HG02588 (cell line): Measurements from ENCODE around the gene TRA2B.

Source experiments
- ATAC-seq: cut with Tn5 transposase; IDR thresholded peaks from one replicate; pipeline ENCODE4 v1.9.1; 2021; ENCODE audit warnings: mild to moderate bottlenecking, moderate library complexity; ENCODE audit not compliant: unreplicated experiment

TRA2B gene

DNA sequence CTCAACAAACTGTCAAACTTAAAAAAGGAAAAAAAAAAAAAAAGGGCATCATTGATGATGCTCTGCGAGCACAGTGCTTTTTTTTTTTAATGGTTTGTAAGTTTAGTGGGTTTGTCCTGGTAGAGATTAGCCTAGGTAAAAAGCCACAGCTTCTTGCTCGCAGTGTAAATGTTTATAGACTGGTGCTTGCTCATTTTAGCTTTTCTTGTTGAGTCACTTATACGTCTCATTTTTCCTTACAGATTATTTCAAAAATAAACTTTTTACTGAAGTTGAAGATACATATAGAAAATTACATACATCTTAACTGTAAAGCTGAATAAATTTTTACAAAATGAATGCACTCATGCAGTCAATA, 16.5 kb upstream of the TRA2B start:
- no peak for ATAC-seq

DNA sequence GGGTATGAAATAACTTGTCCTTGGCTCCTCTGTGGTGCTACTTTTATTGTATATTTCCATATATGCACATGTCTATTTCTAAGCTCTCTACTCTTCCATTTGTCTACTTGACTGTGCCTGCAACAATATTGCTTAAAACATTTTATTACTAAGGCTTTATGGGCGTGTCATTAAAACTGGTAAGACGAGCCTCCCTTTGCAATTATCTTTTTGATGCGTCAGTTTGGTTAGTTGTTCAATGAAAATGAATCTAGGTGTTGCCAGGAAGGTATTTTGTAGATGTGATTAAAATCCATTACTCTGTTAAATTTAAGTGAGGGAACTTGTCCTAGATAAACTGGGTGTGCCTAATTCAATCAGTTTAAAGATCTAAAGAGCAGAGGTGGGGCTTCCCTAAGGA, 12.9 kb upstream of the TRA2B start:
- no peak for ATAC-seq

DNA sequence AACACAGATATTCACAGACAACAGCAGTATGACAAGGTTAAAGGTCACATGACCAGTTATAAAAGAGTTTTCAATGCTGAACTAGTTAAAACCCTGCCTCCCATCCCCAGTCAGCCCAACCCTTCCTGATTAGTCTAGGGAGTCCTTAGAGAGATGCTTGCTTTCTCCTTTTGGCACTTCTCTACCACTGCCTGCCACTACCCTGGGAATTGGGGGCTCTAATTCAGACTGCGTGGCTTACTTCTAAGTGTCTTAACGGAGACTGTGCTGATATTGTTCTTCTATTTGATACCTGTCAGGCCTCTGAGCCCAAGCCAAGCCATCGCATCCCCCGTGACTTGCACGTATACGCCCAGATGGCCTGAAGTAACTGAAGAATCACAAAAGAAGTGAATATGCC, 11.7 kb upstream of the TRA2B start:
- no peak for ATAC-seq

DNA sequence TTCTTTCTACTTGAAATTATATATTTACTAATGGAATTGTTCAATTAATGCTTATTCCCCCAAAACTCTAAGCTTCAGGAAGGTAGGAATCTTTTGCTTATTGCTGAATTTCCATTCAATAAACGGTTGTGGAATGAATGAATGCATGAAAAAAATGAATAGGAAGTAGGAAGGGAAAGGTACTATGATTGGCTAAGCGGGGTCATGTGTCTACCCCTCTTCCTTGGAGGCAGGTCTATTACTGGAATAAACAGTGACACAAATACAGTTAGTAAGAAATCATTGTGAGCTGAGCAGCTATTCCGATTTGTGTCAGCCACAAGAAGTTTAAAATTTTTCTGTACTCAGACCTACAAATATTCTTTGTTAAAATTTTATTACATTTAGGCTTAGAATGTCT, 10.5 kb upstream of the TRA2B start:
- ATAC-seq = no peak

DNA sequence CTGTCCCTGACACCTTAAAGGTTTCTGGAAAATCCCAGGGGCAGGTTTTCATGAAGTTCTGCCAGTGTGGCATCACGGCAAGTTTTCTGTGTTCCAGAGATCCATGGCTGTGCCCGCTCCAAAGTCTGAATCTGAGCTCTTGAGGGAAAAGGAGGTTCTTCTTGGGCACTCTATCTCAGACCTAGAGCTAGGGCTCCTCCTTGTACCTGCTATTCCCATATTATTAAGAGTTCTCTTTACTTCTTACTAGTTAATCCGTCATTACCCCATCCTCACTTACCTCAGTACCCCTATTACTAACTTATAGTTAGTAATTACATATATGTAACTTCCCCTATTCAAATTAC, 5.9 kb upstream of the TRA2B start:
- ATAC-seq = no peak

DNA sequence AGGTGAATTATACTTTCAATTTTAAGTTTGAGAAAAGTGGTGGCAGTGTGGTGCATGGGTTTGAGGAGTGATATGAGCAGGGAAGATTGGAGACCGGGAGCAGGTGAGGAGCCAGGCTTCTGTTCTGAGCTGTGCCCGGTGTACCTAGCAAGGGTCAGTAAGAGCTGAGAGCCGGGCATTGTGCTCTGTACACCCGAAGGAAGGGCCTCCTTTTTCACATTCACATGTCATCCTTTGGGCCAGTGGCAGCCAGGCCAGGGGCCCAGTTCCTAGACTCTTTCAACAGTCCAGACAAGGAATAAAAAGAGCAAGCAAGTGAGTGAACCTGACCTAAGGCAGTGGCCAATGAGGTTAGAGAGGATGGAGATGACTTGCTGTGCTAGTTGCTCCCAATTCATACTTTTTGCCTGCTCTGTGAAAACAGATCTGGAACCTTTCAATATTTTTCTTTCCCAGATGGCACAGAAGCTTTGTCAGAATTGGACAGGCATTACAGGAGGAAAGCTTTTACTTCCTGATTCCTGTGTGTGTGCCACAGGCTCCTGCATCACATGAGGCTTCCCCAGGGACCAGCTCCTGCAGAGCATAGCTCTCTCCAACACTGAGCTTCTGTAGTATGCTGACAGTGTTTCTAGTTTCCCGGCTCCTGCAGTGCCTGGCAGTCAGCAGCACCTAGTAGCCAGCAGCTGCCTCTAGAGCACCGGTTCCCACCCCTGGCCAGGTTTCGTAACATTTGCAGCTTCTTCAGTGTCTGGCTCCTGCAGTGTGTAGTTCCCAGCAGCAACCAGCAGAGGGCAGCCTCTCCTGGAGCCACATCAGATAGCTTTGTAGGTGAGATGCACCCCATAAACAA, 5.3 kb upstream of the TRA2B start:
- peak; percentile 92 for ATAC-seq

DNA sequence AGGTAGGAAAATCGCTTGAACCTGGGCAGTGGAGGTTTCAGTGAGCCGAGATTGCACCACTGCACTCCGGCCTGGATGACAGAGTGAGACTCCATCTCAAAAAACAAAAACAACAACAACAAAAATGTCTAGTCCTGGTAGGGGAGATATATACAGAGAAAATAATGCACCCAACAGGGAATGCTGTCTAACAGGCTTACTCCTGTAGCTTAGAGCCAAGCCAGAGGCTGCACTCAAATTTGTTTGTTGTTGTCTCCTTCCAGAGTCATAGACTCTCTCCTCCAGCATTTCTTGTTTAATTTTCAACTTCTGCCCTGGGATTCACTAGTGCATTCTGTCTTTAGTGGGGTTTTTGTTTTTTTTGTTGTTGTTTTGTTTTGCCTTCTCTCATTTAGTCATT, 4.6 kb upstream of the TRA2B start:
- ATAC-seq = no peak

DNA sequence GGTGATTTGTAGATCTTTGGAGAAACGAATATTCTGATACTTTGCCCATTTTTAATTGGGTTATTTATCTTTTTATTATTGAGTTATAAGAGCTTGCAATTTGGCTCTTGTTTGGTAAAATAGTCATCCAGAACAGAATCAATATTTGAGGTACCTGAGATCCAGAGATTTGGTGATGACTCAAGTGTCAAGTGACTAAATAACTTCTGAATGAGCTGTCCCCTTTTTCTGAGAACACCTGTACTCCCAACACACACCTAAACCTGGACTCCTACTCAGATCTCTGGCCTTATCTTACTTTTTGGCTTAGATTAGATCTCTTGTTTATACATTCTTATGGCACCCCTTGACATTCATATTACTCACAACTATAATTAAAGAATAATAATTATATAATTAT, 3.1 kb upstream of the TRA2B start:
- no peak for ATAC-seq

DNA sequence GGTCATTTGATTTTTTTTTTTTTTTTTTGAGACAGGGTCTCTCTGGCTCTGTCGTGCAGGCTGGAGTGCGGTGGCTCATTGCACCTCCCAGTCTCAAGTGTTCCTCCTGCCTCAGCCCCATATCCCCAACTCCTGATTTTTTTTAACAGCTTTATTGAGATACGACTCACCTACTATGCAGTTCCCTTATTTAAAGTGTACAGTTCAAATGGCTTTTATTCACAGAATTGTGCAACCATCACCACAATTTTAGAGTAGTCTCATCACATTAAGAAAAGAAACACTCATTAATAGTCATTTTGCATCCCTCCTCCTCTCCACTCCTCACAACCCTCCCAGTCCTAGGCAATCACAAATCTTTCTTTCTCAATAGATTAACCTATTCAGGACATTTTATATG, 1.9 kb upstream of the TRA2B start:
- ATAC-seq = no peak

DNA sequence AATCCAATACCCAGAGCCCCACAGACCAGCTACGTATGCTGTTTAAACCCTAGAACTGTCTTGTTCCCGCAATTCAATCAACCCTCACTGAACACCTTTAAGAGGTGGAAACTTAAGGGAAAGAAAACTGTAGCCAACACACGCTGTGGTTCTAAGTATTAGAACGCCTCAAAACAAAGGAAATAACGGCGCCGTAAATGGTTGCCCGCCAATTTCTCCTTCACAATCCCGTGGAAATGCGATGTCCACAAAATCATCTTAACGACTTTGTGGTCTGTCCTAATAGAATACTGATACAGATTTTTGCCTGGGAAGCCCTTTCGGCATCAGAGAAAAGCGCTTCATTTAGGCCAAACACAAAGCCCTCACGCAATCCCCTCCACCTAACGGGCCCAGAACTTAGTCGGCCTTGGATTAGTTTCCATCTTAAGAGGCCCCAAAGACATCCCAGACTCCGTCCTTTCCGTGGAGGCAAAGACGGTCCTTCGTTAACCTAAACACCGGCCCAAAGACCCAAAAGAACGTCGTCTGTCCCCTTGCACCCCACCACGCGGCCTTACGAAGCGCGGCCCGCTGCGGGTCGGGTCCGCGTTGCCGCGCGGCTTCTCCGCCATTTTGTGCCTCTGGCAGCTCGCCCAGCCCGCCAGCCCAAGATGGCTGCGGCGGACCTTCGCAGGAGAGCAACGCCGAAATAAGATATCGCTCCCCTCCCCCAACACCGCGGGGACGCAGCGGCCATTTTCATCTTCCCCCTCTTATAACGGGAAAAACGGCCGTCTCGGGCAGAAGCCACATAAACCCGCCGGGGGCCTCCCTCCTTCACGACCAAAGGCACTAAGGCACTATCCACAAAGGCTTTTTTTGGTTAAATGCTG, 763 bp downstream of the TRA2B start:
- ATAC-seq = peak; percentile 43

DNA sequence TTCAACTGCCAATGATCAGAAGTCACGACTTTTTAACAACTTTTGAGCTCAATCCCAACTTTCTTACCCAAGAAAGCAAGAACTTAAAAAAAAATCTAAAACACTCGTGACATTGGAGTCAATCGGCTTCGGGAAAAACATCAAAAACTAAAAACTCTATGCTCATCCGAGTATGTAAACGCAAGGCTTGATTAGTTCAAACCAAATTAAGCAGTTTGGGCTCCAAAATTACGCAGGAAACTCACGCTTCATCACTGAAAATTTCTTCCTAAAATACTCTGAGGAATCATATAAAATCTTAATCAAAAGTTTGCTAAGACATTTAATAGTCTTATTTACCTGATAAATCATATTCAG, 1.6 kb downstream of the TRA2B start:
- ATAC-seq = no peak

DNA sequence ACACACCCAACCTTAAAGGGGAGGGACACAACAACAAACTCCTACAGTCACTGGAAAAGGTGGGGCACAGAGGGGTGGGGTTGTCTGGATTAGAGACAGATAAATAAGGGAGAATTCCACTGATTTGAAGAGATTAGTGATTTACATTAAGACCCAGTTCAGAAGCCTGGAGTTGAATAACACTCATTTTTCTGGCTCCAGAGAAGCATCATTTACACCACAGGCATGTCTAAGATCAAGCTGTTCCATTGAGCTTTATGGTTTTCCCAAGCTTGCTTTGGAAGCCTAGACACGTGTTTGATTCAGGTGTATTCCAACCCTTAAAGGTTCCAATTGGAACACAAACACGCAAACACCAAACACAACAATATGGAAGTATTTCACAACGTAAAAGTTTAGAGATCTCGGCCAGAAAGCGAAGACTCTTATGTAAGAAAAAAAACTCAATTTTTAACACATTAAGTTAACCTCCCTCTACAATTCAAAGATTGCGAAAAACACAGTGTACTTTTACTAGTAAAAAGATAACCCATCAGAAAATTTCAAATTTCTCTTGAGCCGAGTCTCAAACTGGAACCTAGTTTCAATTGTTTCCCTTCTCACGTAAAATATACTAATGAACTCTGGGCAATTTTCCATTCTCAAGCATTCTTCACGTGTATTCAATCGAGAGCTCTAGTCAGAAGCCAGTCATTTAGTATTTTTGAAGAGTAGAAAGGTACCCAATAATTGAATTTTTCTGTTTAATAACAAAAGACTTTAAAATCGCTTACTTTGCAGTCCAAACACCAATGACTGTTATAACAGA, 2.1 kb downstream of the TRA2B start:
- ATAC-seq = no peak

DNA sequence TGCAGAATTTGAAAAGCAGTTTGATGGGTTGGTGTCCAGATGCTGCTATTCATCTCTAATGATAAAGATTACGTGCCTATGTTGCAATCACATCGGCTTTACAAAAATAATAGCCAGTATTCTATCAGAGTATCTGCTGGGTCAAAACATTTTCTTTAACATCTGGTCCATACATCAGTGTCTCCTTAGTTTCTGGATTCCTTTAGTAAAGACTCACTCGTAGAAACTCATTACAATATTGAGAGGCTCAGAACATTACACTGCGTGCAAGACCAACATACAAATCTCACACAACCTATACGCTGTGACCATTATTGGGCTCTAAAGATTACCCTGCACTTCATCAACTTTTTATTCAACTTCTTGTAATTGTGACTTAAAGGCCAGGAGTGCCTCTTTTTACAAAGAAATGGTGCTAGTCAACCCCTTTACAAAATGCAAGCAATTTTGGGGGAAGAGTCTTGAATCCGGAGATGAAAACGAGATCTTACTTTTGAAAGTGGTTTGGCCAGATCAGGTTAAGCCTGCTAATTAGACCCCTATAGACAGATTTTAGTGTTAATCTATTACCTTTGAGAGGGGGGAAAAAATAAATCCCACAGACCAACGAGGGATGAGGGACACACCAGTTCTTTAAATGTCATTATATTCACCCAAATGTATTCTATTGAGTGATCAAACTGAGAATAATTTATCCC, 2.9 kb downstream of the TRA2B start:
- no peak for ATAC-seq

DNA sequence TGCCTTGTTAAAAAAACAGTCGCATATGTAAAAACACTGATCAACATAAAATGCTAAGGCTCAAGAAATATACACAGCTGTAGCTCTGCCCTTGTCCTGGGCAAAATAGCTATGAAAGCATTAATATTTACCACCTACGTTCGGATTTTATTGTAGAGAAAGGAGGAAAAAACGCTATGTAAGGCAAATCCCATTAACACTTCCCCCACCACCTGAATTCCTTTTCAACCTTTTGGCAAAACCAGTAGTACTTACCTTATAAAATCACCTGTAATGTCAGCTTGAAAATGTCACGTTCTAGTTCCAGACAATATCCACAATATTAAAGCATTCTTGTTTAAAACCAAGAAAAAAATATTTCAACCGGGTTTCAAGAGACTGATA, 3.6 kb downstream of the TRA2B start:
- no peak for ATAC-seq

DNA sequence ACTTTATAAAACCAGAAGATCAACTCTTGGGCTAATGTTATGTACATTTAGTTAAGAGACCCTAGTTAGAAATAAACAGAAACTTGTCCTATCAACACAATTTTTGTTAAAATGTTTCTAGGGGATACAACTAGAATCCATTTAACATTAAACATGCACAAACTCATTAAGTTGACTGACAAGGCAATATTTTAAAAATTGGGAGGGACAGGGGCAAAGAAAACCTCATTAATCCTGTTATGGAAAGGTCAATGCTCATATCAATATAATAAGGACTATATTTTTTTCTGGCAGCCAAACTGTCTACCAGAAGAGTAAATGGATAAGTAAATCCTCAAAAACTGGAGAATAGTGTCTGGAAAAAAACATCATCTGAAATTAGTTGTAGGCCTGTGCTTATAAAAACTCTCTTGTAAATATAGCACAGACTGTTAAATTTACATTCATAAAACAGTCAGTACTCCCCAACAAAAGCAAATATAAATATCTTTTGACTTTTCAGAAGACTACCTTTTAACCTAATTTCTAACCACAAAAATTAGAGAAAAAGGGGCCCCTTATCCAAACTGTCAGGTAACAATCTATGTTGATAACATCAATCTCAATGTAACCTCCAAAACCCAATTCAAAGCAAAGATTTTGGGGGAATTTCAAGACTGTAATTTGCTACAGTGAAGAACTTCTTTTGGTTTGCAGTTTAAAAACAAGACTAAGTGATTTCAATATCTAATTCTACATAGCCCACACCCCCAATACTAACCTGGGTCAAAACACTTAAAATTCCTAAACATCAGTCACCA, 4.2 kb downstream of the TRA2B start:
- no peak for ATAC-seq

DNA sequence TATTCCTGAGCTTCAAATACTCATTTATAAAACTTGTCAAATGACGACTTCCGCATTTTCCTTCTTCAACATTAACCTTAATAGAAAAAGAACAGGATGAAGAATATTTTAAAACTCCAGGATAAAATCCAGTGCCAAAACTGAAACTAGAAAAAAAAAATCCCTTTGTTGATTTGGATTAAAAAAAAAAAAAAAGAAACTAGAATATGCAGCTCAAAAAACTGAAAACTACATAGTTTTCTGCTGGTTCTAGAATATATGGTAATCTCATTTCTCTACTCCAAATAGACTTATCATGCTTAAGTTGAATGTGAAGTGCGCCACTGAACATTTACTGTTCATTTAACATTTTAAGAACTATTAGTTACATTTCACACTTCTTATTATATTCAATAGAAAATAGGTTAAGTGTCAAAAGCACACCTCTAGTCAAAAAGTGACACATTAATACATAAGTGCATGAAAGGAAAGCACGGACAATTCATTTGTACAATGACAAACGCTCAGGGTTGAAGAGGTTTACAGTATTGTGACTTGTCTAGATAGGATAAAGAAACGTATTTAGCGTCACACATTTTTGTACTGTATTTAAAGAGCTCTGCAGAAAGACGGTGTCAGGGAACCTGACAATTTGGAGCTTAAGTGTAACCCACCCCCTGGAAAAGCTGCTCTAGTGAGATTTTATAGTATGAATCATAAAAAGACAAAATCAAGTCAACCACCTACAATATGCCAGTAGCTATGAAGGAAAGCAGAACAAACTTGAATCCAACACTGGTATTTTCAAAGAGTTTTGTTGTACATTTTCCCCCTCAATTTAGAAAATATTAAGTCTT, 5.8 kb downstream of the TRA2B start:
- no peak for ATAC-seq

DNA sequence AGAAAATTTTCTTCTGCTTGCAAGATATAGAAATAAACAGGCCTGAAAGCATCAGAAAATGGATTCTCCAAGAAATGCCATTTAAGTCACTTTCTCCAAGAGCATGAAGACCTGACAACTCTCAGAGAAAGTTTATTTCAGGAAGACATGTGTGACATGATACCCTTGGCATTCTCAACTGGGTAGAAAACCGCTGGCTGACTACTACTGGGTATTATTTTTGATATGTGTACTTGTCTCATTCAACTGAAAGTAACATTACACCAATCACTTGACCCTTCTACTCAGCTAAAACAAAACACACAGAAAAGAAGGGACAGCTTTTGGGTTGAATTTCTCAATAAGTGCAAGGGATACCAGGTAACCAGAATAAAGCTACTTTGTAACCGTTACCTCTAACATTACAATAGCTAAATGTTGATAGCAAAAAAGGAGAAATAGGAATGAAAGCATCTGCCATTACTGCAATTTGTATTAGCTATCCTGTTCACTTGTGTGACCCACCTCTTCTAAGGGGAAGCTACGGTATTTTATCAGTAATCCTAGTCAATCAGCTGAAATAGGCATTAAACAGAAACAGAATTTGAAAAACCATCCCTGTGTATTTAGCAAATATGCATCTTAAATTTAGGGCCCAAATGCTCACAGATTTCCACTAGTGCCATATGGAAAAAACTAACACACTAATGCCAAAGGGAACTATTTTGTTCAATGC, 7.3 kb downstream of the TRA2B start:
- ATAC-seq = no peak

DNA sequence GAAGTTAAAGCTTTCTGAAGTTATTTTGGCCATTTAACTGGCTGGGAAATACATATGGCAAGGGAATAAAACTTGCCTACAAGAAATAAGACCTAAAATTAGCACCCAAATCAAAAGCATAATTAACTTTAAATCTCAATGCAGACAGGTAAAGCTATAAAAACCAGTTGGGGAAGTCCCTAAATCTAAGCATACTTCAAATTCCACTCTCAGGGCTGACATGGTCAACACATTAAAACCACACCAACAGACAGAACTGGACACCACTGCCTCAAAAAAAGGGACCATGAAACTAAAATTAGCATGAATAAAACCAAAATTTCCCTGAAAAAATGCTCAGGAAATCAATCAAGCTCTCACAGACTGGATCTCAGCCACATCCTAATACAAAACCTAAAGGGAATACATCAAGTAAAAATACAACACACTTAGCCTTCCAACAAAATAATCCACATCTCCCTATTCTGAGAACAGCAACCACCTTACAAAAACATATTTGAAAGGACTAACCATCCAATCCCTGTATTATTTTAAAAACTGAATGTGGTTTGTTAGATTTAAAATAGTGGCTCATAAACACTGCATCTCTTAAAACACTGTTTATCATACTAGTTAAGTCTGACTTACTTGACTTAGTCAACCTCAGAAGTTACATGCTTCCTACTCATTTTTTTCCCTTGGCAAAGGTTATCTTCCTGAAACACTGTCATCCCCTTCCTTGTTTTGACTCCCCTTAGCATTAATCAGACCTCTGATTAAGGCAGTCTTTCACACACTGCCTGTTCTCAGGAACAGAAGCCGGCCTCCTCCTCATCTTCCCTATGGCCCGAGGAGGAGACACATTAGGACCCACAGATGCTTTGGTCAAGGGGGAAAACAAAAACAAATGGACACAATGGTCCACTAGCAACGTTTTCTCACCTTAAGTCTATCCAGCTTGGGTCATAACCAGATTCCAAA, 8.3 kb downstream of the TRA2B start:
- no peak for ATAC-seq
